Trophoblast cell (in vitro differentiated cells and primary cell): ENCODE data around the gene SORT1.

Experiments used
- DNase-seq, 2 donors: peaks; one replicate each; pipeline ENCODE4 v3.0.0-alpha.2; 2016
- H2AFZ ChIP-seq: 2 replicates; pipeline ENCODE4 v1.6.1; 2013; ENCODE audit warnings: low read length, moderate library complexity, mild to moderate bottlenecking; ENCODE audit not compliant: insufficient read depth, poor library complexity
- H2AK5ac ChIP-seq: 2 replicates; pipeline ENCODE4 v1.6.1; 2013; ENCODE audit warnings: mild to moderate bottlenecking, low read length
- H2BK120ac ChIP-seq: 2 replicates; pipeline ENCODE4 v1.6.1; 2013; ENCODE audit warnings: low read length, mild to moderate bottlenecking, moderate library complexity; ENCODE audit not compliant: insufficient read depth, poor library complexity
- H2BK12ac ChIP-seq: 2 replicates; pipeline ENCODE4 v1.6.1; 2013; ENCODE audit warnings: mild to moderate bottlenecking, low read length, moderate library complexity
- H2BK5ac ChIP-seq: 2 replicates; pipeline ENCODE4 v1.6.1; 2013; ENCODE audit warnings: low read length, low read depth, moderate library complexity, mild to moderate bottlenecking; ENCODE audit not compliant: poor library complexity
- H3K14ac ChIP-seq: 2 replicates; pipeline ENCODE4 v1.6.1; 2013; ENCODE audit warnings: mild to moderate bottlenecking, low read length
- H3K18ac ChIP-seq: 2 replicates; pipeline ENCODE4 v1.6.1; 2013; ENCODE audit warnings: mild to moderate bottlenecking, low read length
- H3K23ac ChIP-seq: 2 replicates; pipeline ENCODE4 v1.6.1; 2013; ENCODE audit warnings: low read length
- H3K27ac ChIP-seq: 2 replicates; pipeline ENCODE4 v1.5.1; 2013; ENCODE audit warnings: low read depth, mild to moderate bottlenecking, inconsistent platforms, low read length, moderate library complexity
- H3K27me3 ChIP-seq: 2 replicates; pipeline ENCODE4 v1.6.1; 2013; ENCODE audit warnings: inconsistent platforms, mild to moderate bottlenecking, low read length, moderate library complexity; ENCODE audit not compliant: insufficient read depth
- H3K36me3 ChIP-seq, 2 experiments: 1 replicate in 1 of 2; 2 replicates in 1 of 2; pipeline ENCODE4 v1.6.1; 2013; ENCODE audit warnings: low read length in 2 of 2, mild to moderate bottlenecking in 2 of 2, moderate library complexity in 1 of 2; ENCODE audit not compliant: insufficient read depth in 2 of 2, control insufficient read depth in 1 of 2
- H3K4ac ChIP-seq: 2 replicates; pipeline ENCODE4 v1.6.1; 2013; ENCODE audit warnings: low read depth, mild to moderate bottlenecking, low read length, moderate library complexity
- H3K4me1 ChIP-seq, 2 experiments: 1 replicate in 1 of 2; 2 replicates in 1 of 2; pipeline ENCODE4 v1.6.1; 2013; ENCODE audit warnings: low read length in 2 of 2, mild to moderate bottlenecking in 2 of 2, moderate library complexity in 1 of 2; ENCODE audit not compliant: insufficient read depth in 2 of 2, control insufficient read depth in 1 of 2
- H3K4me2 ChIP-seq: 2 replicates; pipeline ENCODE4 v1.6.1; 2013; ENCODE audit warnings: inconsistent platforms, mild to moderate bottlenecking, low read length, moderate library complexity
- H3K4me3 ChIP-seq: 2 replicates; pipeline ENCODE4 v1.5.1; 2013; ENCODE audit warnings: mild to moderate bottlenecking, low read depth, low read length, inconsistent platforms
- H3K79me1 ChIP-seq: one replicate; pipeline ENCODE4 v1.6.1; 2013; ENCODE audit warnings: low read length
- H3K79me2 ChIP-seq: 2 replicates; pipeline ENCODE4 v1.6.1; 2013; ENCODE audit warnings: low read length, mild to moderate bottlenecking; ENCODE audit not compliant: control insufficient read depth, insufficient read depth, poor library complexity
- H3K9ac ChIP-seq: 2 replicates; pipeline ENCODE4 v1.6.1; 2013; ENCODE audit warnings: mild to moderate bottlenecking, low read length
- H3K9me3 ChIP-seq: 2 replicates; pipeline ENCODE4 v1.6.1; 2013; ENCODE audit warnings: low read depth, mild to moderate bottlenecking, control low read depth, inconsistent platforms, low read length; ENCODE audit not compliant: insufficient read depth
- H4K12ac ChIP-seq: 2 replicates; pipeline ENCODE4 v1.6.1; 2013; ENCODE audit warnings: low read depth, mild to moderate bottlenecking, low read length, moderate library complexity
- H4K8ac ChIP-seq: 2 replicates; pipeline ENCODE4 v1.6.1; 2013; ENCODE audit warnings: low read depth, mild to moderate bottlenecking, low read length, moderate library complexity
- H4K91ac ChIP-seq: one replicate; pipeline ENCODE4 v1.6.1; 2013; ENCODE audit warnings: low read depth, mild to moderate bottlenecking, low read length, moderate library complexity
- WGBS: extraction: QIAGEN DNeasy Blood & Tissue Kit; methylation state at CpG from one replicate; pipeline ENCODE4 v1.1.7; 2013; ENCODE audit warnings: missing lambda C conversion rate; ENCODE audit not compliant: insufficient read length, insufficient coverage; ENCODE audit errors: extremely low coverage; 5-methylcytosine and 5-hydroxymethylcytosine counted together

Gene SORT1

GRCh38 chr1:109350655-109351054 is 47.1 kb downstream of the SORT1 start:
- H3K4me2 ChIP-seq: no peak overlapping the region
- no peak overlapping the region for H2AK5ac ChIP-seq
- peaks cover 1 to 2% of the 10 kb centered on the region in 2 experiments for H3K4me1 ChIP-seq
- H4K12ac ChIP-seq: no peak overlapping the region
- no peak overlapping the region for H4K8ac ChIP-seq
- no peak for DNase-seq
- H3K23ac ChIP-seq: no peak overlapping the region
- no peaks in the 10 kb centered on the region for H3K9me3 ChIP-seq
- H2BK5ac ChIP-seq: no peak overlapping the region
- no peak overlapping the region for H2BK120ac ChIP-seq
- H2AFZ ChIP-seq: no peak overlapping the region
- no peak overlapping the region for H3K9ac ChIP-seq
- H3K36me3 ChIP-seq: peaks cover 26 to 47% of the 10 kb centered on the region in 2 experiments
- no peaks in the 10 kb centered on the region for H3K27me3 ChIP-seq
- H3K4me3 ChIP-seq: no peak overlapping the region
- H3K14ac ChIP-seq: no peak overlapping the region
- WGBS: no CpG with 5 or more reads among the region's 1 CpG
- H2BK12ac ChIP-seq: no peak overlapping the region
- H3K18ac ChIP-seq: no peak overlapping the region
- no peaks in the 10 kb centered on the region for H3K79me2 ChIP-seq
- no peaks in the 10 kb centered on the region for H3K79me1 ChIP-seq
- H3K4ac ChIP-seq: no peak overlapping the region
- H3K27ac ChIP-seq: no peak overlapping the region
- H4K91ac ChIP-seq: no peak overlapping the region

- Histone ChIP-seq H3K4ac (no peak overlapping the region), H3K27me3 (no peaks in the 10 kb centered on the region), H3K4me3 (no peak overlapping the region), H3K27ac (no peak overlapping the region), H4K12ac (no peak overlapping the region), H3K79me2 (no peaks in the 10 kb centered on the region), H4K8ac (no peak overlapping the region), H2BK120ac (no peak overlapping the region), H3K9ac (no peak overlapping the region), H2AK5ac (no peak overlapping the region), H2BK5ac (no peak overlapping the region), H2AFZ (no peak overlapping the region), H4K91ac (no peak overlapping the region), H2BK12ac (no peak overlapping the region), H3K23ac (no peak overlapping the region), H3K9me3 (no peaks in the 10 kb centered on the region), H3K36me3 (peaks cover 27 to 50% of the 10 kb centered on the region in 2 experiments), H3K14ac (no peak overlapping the region), H3K4me2 (no peak overlapping the region), H3K79me1 (no peaks in the 10 kb centered on the region), H3K4me1 (peaks cover 1 to 2% of the 10 kb centered on the region in 2 experiments), H3K18ac (no peak overlapping the region)
- DNase-seq: no peak
- WGBS: no CpG with 5 or more reads among the region's 4 CpGs
These were observed 47.5 kb downstream of the SORT1 start for GRCh38 chr1:109350182-109350581.

- Histone ChIP-seq H3K4me3 (no peak overlapping the region), H3K4me2 (no peak overlapping the region), H4K12ac (no peak overlapping the region), H3K9ac (no peak overlapping the region), H2BK120ac (no peak overlapping the region), H3K4ac (no peak overlapping the region), H4K91ac (no peak overlapping the region), H3K14ac (no peak overlapping the region), H3K36me3 (peaks cover 37 to 60% of the 10 kb centered on the region in 2 experiments), H2BK12ac (no peak overlapping the region), H2BK5ac (no peak overlapping the region), H2AFZ (no peak overlapping the region), H2AK5ac (no peak overlapping the region), H3K79me2 (no peaks in the 10 kb centered on the region), H4K8ac (no peak overlapping the region), H3K23ac (no peak overlapping the region), H3K4me1 (no peaks in the 10 kb centered on the region), H3K79me1 (no peaks in the 10 kb centered on the region), H3K9me3 (no peaks in the 10 kb centered on the region), H3K27me3 (no peaks in the 10 kb centered on the region), H3K18ac (no peak overlapping the region), H3K27ac (no peak overlapping the region)
- DNase-seq: no peak
- no CpG with 5 or more reads among the region's 6 CpGs for WGBS
These were observed 50.2 kb downstream of the SORT1 start for GRCh38 chr1:109347511-109347910.

- Histone ChIP-seq H2BK12ac (no peak overlapping the region), H3K9me3 (no peaks in the 10 kb centered on the region), H3K4ac (no peak overlapping the region), H4K8ac (no peak overlapping the region), H3K18ac (no peak overlapping the region), H3K14ac (no peak overlapping the region), H3K36me3 (peaks cover 40 to 53% of the 10 kb centered on the region in 2 experiments), H4K91ac (no peak overlapping the region), H3K9ac (no peak overlapping the region), H4K12ac (no peak overlapping the region), H3K27ac (no peak overlapping the region), H3K23ac (no peak overlapping the region), H3K4me1 (no peaks in the 10 kb centered on the region), H3K4me3 (no peak overlapping the region), H3K27me3 (no peaks in the 10 kb centered on the region), H2AK5ac (no peak overlapping the region), H2BK5ac (no peak overlapping the region), H2BK120ac (no peak overlapping the region), H3K79me2 (no peaks in the 10 kb centered on the region), H2AFZ (no peak overlapping the region), H3K79me1 (no peaks in the 10 kb centered on the region), H3K4me2 (no peak overlapping the region)
- WGBS: no CpG with 5 or more reads among the region's 9 CpGs
- DNase-seq: no peak
These were observed 55.5 kb downstream of the SORT1 start for GRCh38 chr1:109341944-109342930.
